Middle frontal gyrus (tissue), 1 donor: ENCODE measurements around the gene TCERG1L.
"Not testable (repeated sequence)": the region's sequence is repeated elsewhere in the genome, so short reads cannot be mapped to it uniquely, and the experiment has no call there.

Source experiments
- DNase-seq: peaks from one replicate; pipeline ENCODE4 v3.0.0-alpha.2; 2015; ENCODE audit warnings: low spot score; ENCODE audit errors: extremely low spot score

TCERG1L gene

GRCh38 chr10:131145756-131146155 is 165.8 kb downstream of the TCERG1L start:
- DNase-seq, result no peak

GRCh38 chr10:131144711-131145375 is 166.7 kb downstream of the TCERG1L start:
- no peak for DNase-seq

- no peak for DNase-seq
These were observed 167.3 kb downstream of the TCERG1L start for GRCh38 chr10:131144196-131144595.

GRCh38 chr10:131143425-131144165 is 167.9 kb downstream of the TCERG1L start:
- no peak for DNase-seq

GRCh38 chr10:131142517-131143380 is 168.8 kb downstream of the TCERG1L start:
- no peak for DNase-seq

GRCh38 chr10:131141645-131142516 is 169.6 kb downstream of the TCERG1L start:
- DNase-seq, result no peak

- no peak for DNase-seq
These were observed 170.3 kb downstream of the TCERG1L start for GRCh38 chr10:131141207-131141606.

GRCh38 chr10:131140606-131141005 is 170.9 kb downstream of the TCERG1L start:
- DNase-seq, result no peak

GRCh38 chr10:131137223-131137622 is 174.3 kb downstream of the TCERG1L start:
- DNase-seq, result no peak

GRCh38 chr10:131136336-131136735 is 175.2 kb downstream of the TCERG1L start:
- not testable (repeated sequence) for DNase-seq

- no peak for DNase-seq
These were observed 175.8 kb downstream of the TCERG1L start for GRCh38 chr10:131135716-131136115.

- DNase-seq, result no peak
These were observed 176.9 kb downstream of the TCERG1L start for GRCh38 chr10:131134651-131135050.

- no peak for DNase-seq
These were observed 177.4 kb downstream of the TCERG1L start for GRCh38 chr10:131134001-131134576.

- DNase-seq, result no peak
These were observed 178.8 kb downstream of the TCERG1L start for GRCh38 chr10:131132681-131133080.

GRCh38 chr10:131131726-131132591 is 179.6 kb downstream of the TCERG1L start:
- peak; percentile 44 for DNase-seq

- no peak for DNase-seq
These were observed 181.5 kb downstream of the TCERG1L start for GRCh38 chr10:131130025-131130424.

- DNase-seq, result no peak
These were observed 182.0 kb downstream of the TCERG1L start for GRCh38 chr10:131129544-131129943.

- no peak for DNase-seq
These were observed 182.8 kb downstream of the TCERG1L start for GRCh38 chr10:131128731-131129130.

GRCh38 chr10:131127610-131128009 is 183.9 kb downstream of the TCERG1L start:
- DNase-seq, result no peak

- DNase-seq, result no peak
These were observed 184.4 kb downstream of the TCERG1L start for GRCh38 chr10:131127138-131127589.
